ENCODE measurements around the gene MAP2K6. TPM values are rescaled to one million over a fixed set of nuclear protein-coding genes. Genes with fewer than 3 reads are reported as not detected.
A peak's percentile ranks its signal among the peaks of the same experiment; 100 is the strongest.
"Not testable (repeated sequence)": the region's sequence is repeated elsewhere in the genome, so short reads cannot be mapped to it uniquely, and the experiment has no call there.

Gene MAP2K6
- total RNA-seq, 2 donors from 2014 or later = 16.3 to 21.2 TPM

DNA sequence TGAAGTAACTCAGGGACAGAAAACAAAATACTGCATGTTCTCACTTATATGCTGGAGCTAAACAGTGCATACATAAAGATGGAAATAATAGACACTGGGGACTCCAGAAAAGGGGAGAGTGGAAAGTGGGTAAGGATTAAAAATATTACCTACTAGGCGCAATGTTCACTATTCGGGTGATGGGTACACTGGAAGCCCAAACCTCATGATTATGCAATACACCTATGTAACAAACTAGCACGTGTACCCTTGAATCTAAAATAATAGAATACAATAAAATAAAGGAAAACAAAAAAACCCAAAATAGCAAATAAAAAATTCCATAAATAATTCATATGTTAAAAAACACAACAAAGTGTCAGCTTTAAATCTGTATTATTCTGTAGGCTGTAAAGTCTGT is 56.9 kb downstream of the MAP2K6 start:
- Mint-ChIP-seq H3K27ac (no peak overlapping the region), H3K27me3 (no peaks in the 10 kb centered on the region), H3K4me1 (peaks cover 20% of the 10 kb centered on the region), H3K4me3 (no peak overlapping the region), H3K36me3 (ENCODE audit: low read depth) (peaks cover 2% of the 10 kb centered on the region)
- DNase-seq (no peak), ATAC-seq (no peak)
- no peaks in the 10 kb centered on the region for H3K9me3 ChIP-seq (ENCODE audit: control insufficient read depth, low read length, poor library complexity, severe bottlenecking)

DNA sequence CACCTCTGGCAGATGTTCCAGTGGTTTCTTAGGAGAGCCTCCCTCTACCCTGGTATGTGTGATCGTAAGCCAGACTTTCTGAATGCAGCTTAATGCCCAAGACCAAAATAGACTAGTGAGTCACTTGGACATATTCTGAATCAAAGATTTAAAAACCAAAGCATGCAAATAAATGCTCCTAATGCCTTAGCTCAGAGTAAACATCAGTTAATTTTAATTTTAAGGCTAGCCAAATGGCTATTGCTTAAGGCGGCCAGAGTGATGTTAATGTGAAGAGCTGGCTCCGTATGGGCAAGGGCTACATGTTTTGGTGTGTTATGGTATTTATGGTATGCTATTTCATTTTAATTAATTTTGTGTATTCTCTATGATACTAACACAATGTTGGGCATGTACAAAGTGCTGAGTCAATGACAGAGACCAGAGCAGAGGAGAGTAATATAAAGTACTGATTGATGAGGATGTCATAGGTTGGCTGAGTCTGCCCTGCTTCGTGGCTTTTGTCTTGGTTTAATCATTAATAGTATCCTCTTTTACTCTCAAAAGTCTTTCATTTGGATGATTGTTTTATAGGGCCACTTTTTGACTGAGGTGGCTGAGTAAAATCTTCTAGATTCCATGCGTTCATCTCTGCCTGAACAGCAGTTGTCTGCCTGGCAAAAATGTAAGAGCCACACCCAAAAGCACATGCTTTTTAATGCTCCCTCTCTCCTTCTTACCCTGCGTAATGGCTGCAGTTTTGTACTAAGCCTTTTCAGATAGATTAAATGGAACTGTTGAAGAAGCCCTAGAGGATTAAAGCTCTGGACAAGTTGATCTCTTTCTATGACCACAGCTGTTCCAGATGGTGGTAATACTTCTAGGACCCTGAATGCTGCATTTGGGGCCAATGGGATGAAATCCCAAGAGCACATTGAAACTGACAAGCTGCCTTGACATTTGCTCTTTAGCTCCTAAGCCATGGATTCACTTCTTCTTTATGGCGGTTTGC is 59.6 kb downstream of the MAP2K6 start:
- Mint-ChIP-seq H3K4me3 (no peak overlapping the region), H3K4me1 (peaks cover 26% of the 10 kb centered on the region), H3K27ac (no peak overlapping the region), H3K36me3 (ENCODE audit: low read depth) (no peaks in the 10 kb centered on the region), H3K27me3 (no peaks in the 10 kb centered on the region)
- no peaks in the 10 kb centered on the region for H3K9me3 ChIP-seq (ENCODE audit: control insufficient read depth, low read length, poor library complexity, severe bottlenecking)
- DNase-seq (no peak), ATAC-seq (no peak)

DNA sequence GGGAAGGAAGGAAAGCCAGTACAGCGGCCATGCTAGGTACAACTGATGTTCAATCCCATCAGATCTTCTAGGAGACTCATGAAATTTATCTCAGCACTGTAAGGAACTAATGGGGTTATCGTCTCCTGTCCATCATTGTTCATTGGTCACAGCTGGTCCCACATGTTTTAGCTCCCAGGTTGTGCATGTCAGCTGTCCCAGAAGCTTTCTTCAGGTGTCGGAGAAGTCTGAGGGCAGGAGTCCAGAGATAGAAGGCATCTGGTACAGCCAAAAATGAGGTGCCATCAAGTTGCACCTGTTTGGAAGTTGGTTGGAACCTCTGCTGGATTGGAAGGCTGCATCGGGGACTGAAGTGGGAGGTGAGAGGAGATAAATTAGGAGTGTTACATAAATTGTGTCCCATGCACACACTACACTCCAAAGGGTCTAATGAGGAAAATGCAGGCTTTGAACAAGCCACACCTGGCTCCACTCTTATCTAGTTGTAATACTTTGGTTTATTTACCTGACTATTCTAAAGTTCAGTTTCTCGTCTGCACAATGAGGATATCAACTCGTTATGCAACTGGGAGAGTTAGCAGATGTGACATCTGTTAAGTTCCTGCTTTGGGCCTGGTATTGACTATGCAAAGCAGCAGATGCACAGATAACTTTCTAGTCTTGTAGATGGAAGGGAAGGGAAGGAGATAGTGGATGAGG is 62.9 kb downstream of the MAP2K6 start:
- Mint-ChIP-seq H3K4me1 (peaks cover 28% of the 10 kb centered on the region), H3K27me3 (no peaks in the 10 kb centered on the region), H3K4me3 (no peak overlapping the region), H3K36me3 (ENCODE audit: low read depth) (no peaks in the 10 kb centered on the region), H3K27ac (no peak overlapping the region)
- H3K9me3 ChIP-seq (ENCODE audit: control insufficient read depth, low read length, poor library complexity, severe bottlenecking) = no peaks in the 10 kb centered on the region
- no peak for ATAC-seq
- DNase-seq = no peak

DNA sequence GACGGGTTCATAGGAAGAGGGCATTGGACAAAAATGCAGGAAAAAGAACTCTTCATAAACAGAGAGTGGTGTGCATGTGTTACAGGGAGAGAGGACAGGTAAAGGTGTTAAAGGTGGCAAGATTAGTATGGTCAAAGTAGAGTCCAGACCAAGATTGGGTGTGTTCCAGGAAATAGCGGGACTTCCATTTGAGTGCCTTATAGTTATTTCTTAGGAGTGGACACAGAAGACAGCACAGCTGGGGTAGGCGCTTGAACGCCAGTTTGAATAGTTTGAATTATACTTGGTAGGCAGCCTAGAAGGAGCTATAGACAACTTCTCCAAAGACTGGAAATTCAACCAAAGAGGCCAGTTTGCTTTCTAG is 63.4 kb downstream of the MAP2K6 start:
- no peak for DNase-seq
- no peaks in the 10 kb centered on the region for H3K27me3 Mint-ChIP-seq

DNA sequence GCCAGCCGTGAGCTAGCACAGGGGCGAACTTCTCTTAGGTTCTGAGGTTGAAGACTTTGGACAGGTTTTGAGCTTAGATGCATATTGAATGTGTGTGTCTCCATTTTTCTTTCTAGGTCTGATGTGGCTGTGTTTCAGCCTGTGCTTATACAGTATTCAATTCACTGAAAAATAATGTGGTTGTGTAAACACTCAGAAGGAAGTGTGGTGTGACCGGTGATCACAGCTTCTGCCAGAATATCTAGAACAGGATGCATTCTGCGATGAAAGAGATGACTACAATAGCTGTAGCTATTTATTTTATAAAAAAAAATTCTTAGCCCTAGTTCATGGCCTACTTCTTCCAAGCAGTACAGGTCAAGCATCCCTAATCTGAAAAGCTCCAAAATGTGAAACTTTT is 64.4 kb downstream of the MAP2K6 start:
- Mint-ChIP-seq H3K36me3 (ENCODE audit: low read depth) (no peaks in the 10 kb centered on the region), H3K4me3 (no peak overlapping the region), H3K27ac (no peak overlapping the region), H3K4me1 (peaks cover 28% of the 10 kb centered on the region), H3K27me3 (no peaks in the 10 kb centered on the region)
- DNase-seq (no peak), ATAC-seq (no peak)
- no peaks in the 10 kb centered on the region for H3K9me3 ChIP-seq (ENCODE audit: control insufficient read depth, low read length, poor library complexity, severe bottlenecking)

More for the DNA sequence above, 63.4 kb downstream of the MAP2K6 start:
- peaks cover 28% of the 10 kb centered on the region for H3K4me1 Mint-ChIP-seq
- no peak for ATAC-seq
- no peak overlapping the region for H3K27ac Mint-ChIP-seq
- H3K4me3 Mint-ChIP-seq = no peak overlapping the region
- no peaks in the 10 kb centered on the region for H3K9me3 ChIP-seq (ENCODE audit: control insufficient read depth, low read length, poor library complexity, severe bottlenecking)
- no peaks in the 10 kb centered on the region for H3K36me3 Mint-ChIP-seq (ENCODE audit: low read depth)

DNA sequence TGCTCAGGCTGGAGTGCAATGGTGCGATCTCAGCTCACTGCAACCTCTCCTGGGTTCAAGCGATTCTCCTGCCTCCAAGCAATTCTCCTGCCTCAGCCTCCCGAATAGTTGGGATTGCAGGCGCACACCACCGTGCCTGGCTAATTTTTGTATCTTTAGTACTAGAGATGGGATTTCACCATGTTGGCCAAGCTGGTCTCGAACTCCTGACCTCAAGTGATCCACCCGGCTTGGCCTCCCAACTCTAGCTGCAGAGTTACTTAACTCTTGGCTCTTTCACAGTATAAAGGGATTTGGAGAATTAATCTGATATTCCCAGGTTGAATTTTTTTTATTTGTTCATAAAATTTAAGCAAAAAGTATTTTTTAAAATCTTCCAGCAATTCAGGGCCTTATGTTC is 65.3 kb downstream of the MAP2K6 start:
- ATAC-seq; H3K36me3 Mint-ChIP-seq (ENCODE audit: low read depth); H3K4me3 Mint-ChIP-seq; H3K27ac Mint-ChIP-seq; DNase-seq; H3K9me3 ChIP-seq (ENCODE audit: control insufficient read depth, low read length, poor library complexity, severe bottlenecking); H3K27me3 Mint-ChIP-seq: not testable (repeated sequence)
- H3K4me1 Mint-ChIP-seq = peaks cover 28% of the 10 kb centered on the region

DNA sequence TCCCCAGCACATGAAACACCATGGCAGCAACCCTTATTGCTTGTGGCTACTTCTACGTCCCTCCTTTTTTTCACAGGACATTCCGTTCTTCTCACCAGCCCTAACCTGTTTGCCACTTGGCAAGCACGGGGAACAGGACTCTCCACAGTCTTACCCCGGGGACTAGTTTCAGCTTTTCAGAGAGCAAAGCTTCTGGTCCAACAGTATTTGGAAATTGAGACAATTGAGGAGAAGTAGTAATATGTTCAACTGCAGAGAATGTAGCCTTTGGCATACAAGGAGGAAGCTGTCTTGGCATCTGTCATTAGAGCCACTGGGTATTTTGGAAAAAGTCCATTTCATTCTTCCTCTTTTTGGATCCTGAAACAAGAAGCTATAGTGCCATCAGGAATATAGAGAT is 65.7 kb downstream of the MAP2K6 start:
- no peak overlapping the region for H3K27ac Mint-ChIP-seq
- H3K4me3 Mint-ChIP-seq = no peak overlapping the region
- peaks cover 28% of the 10 kb centered on the region for H3K4me1 Mint-ChIP-seq
- H3K27me3 Mint-ChIP-seq = no peaks in the 10 kb centered on the region
- ATAC-seq = no peak
- no peaks in the 10 kb centered on the region for H3K36me3 Mint-ChIP-seq (ENCODE audit: low read depth)
- no peak for DNase-seq
- H3K9me3 ChIP-seq (ENCODE audit: control insufficient read depth, low read length, poor library complexity, severe bottlenecking) = no peaks in the 10 kb centered on the region

DNA sequence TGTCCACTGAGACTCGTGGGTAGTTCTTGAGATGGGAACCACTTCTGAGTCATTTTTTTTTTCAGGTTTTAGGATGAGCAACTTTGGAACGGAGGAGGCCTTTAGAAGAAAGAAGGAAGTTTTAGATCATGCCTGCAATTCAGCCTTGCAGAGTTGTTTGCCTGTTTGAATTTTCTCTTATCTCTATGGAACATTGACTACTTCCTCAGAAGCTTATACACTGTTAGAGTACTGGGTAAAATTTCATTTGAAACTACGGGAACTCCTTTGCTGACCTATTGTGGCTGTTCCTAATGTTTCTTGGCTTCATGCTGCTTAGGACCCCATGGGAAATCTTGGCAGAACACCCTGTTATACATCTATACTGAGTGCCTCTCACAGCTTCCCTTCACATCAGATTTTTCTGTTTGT is 70.8 kb downstream of the MAP2K6 start:
- no peaks in the 10 kb centered on the region for H3K9me3 ChIP-seq (ENCODE audit: control insufficient read depth, low read length, poor library complexity, severe bottlenecking)
- no peak for ATAC-seq
- no peak overlapping the region for H3K4me3 Mint-ChIP-seq
- peaks cover 14% of the 10 kb centered on the region for H3K4me1 Mint-ChIP-seq
- no peak overlapping the region for H3K27ac Mint-ChIP-seq
- H3K36me3 Mint-ChIP-seq (ENCODE audit: low read depth) = peaks cover 2% of the 10 kb centered on the region
- DNase-seq = no peak
- H3K27me3 Mint-ChIP-seq = no peaks in the 10 kb centered on the region

DNA sequence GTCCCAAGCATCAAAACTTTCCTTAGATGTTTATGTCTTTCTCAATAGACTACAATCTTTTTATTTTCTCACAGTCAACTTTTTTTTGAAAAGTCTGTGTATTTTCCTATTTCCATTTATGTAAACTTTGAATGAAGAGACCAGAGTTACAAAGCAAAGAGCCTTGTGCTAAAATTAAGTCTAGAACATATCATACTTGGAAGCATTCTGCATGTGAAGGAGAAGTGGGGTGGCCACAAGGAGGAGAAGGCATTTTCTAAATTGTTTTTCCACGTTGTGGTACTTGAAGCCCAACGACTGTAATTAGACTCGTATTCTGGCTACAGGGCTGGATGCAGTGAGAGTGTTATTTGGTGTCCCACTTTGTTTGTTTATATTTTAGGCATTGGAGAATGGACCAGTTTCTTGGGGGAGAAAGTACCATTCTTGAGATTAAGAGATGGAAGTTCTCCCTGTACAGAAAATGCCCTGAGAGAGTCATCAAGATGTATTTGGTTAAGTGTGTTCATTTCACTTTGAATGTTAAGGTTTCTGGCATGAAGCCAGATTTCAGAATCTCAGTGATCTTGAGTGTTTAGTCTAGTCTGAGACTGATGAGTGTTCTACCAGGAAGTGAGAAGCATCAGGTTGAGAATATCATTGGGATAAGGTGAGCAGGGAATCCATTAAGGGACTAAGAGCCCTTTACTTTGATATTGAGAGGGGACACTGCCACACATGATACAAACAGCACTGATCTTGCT is 71.6 kb downstream of the MAP2K6 start:
- ATAC-seq (no peak), DNase-seq (no peak)
- Mint-ChIP-seq H3K27ac (no peak overlapping the region), H3K36me3 (ENCODE audit: low read depth) (peaks cover 2% of the 10 kb centered on the region), H3K4me1 (peaks cover 12% of the 10 kb centered on the region), H3K27me3 (no peaks in the 10 kb centered on the region), H3K4me3 (no peak overlapping the region)
- no peaks in the 10 kb centered on the region for H3K9me3 ChIP-seq (ENCODE audit: control insufficient read depth, low read length, poor library complexity, severe bottlenecking)

DNA sequence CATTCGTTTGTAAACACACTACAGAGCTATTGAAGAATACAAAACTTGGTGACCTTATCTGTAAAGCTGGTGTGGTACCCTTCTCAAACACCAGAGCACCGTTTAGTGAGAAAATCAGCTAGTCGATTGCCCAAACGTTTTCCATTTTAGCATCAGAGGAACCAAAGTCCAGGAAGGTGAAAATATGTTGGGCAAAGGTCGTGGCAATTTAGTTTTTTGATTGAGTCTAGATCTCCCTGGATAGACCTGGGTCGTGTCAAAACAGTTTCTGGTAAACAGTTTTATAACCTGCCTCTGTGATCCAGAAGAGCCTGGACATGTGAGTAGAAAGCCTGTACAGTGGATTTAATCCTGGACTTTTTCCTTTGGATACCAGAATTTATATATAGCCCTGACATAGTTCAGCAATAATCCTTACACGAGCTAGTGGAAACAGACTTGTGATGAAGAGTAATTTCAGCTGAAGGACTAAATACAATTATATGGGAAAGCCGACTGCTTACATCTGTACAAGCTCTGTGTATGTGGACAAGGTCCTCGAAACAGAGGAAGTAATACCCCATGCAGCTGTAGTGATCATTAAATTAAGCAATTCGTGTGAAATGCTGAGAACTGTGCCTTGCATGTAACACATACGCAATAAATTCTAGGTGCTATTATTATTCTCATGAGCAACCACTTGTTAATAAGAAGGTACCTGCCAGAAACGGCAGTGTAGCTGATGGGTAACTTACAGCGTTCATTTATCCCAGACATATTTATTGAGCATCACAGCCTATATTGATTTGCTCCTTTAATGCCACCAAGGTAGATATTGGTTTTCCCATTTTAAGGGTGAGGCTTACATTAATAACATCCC is 72.5 kb downstream of the MAP2K6 start:
- H3K4me3 Mint-ChIP-seq = no peak overlapping the region
- H3K27me3 Mint-ChIP-seq = no peaks in the 10 kb centered on the region
- peaks cover 2% of the 10 kb centered on the region for H3K36me3 Mint-ChIP-seq (ENCODE audit: low read depth)
- ATAC-seq (no peak), DNase-seq (no peak)
- H3K9me3 ChIP-seq (ENCODE audit: control insufficient read depth, low read length, poor library complexity, severe bottlenecking) = no peaks in the 10 kb centered on the region
- H3K4me1 Mint-ChIP-seq = peaks cover 13% of the 10 kb centered on the region
- no peak overlapping the region for H3K27ac Mint-ChIP-seq

DNA sequence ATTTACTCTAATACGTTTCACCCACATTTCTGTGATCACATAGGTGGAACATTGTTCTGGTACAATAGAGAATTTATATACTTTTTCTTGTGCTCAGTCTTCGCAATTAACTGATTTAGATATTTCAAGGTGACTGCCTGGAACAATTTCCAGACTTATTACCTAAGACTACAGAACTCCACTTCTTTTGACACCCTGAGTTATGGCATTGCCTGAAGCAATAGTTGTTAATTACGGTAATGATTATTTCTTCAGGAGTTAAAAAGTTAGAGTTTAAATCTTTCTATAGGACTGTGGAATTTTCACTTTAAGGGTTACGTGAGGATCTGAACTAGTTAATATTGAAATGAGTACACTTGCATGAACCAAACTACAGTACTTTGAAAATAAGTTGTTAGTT is 74.8 kb downstream of the MAP2K6 start:
- no peaks in the 10 kb centered on the region for H3K27me3 Mint-ChIP-seq
- ATAC-seq = no peak
- peaks cover 19% of the 10 kb centered on the region for H3K4me1 Mint-ChIP-seq
- no peak for DNase-seq
- no peaks in the 10 kb centered on the region for H3K9me3 ChIP-seq (ENCODE audit: control insufficient read depth, low read length, poor library complexity, severe bottlenecking)
- no peak overlapping the region for H3K4me3 Mint-ChIP-seq
- peaks cover 2% of the 10 kb centered on the region for H3K36me3 Mint-ChIP-seq (ENCODE audit: low read depth)
- H3K27ac Mint-ChIP-seq = no peak overlapping the region

DNA sequence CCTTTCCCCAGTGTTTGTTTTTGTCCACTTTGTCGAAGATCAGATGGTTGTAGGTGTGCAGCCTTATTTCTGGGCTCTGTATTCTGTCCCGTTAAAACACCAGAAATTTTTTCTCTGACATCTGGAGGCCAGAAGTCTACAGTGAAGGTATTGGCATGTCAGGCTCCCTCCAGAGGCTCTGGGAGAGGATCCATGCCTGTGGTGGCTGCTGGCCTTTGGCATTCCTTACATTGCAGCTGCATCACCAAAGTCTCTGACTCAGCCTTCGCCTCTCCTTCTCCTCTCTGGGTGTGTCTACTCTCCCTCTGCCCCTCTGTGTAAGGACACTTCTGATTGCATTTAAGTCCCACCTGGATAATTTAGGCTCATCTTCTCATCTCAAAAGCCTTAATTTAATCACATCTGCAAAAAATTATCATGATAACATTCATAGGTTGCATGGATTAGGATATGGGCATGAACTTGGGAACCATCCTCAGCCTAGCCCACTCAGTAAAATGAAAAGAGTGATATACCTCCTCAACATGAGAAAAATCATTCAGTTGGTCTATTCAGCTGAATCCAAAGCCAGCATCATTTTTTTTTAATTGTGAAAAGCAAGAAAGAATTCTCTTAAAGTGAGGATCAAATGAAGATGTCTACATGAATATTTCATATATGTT is 78.0 kb downstream of the MAP2K6 start:
- ATAC-seq = no peak
- DNase-seq = no peak
- no peaks in the 10 kb centered on the region for H3K9me3 ChIP-seq (ENCODE audit: control insufficient read depth, low read length, poor library complexity, severe bottlenecking)
- H3K36me3 Mint-ChIP-seq (ENCODE audit: low read depth) = peaks cover 4% of the 10 kb centered on the region
- H3K4me3 Mint-ChIP-seq = no peak overlapping the region
- H3K4me1 Mint-ChIP-seq = peaks cover 21% of the 10 kb centered on the region
- peak overlapping the region; percentile 45 for H3K27ac Mint-ChIP-seq
- H3K27me3 Mint-ChIP-seq = no peaks in the 10 kb centered on the region
